Peyer's patch (tissue), 4 donors: ENCODE data around the gene MRLN.

Experiments
- CTCF ChIP-seq, 6 experiments: fragments of 450-650 bp in 4 of 6; fragments of 200-600 bp in 2 of 6; sonication (generic) in 1 of 6; IDR thresholded peaks; one replicate each; pipeline ENCODE4 v1.5.1; 2017 to 2019; ENCODE audit warnings: antibody characterized with exemption in 6 of 6, mild to moderate bottlenecking in 3 of 6, moderate library complexity in 1 of 6
- POLR2A ChIP-seq, 2 donors: fragments of 450-650 bp; IDR thresholded peaks; one replicate each; pipeline ENCODE4 v1.5.1; 2017; ENCODE audit warnings: antibody characterized with exemption in 2 of 2, mild to moderate bottlenecking in 2 of 2, moderate library complexity in 2 of 2

- no peak for TF ChIP-seq POLR2A (IDR thresholded peaks at IDR 0.05)
- peak in 3 of 6 experiments; percentile 23 to 44 (median 27) for TF ChIP-seq CTCF (IDR thresholded peaks at IDR 0.05)
Observed at GRCh38 chr10:59709395-59710125, 43.7 kb downstream of the MRLN start, which contains the start of gene SLC16A9.
